Activated B cell treated with CpG ODN at 0.5 μM for 24 hours (primary cell): Measurements from ENCODE around the gene ANKRD63. TPM values are rescaled to one million over a fixed set of nuclear protein-coding genes. Genes with fewer than 3 reads are reported as not detected.

ENCODE experiments used
- ATAC-seq: fragments of 200-7000 bp; cut with Tn5 transposase; one replicate; pipeline ENCODE4 v1.10.0; 2021; ENCODE audit warnings: low read depth, mild to moderate bottlenecking, moderate library complexity
- CTCF ChIA-PET: fragments of 350-600 bp; sonication (Branson Sonifier 250); formaldehyde crosslinking; loops from one replicate; lab custom pipeline; 2021; ENCODE audit warnings: antibody characterized with exemption; lab: Charles Lee
- POLR2A ChIA-PET: fragments of 350-600 bp; sonication (Branson Sonifier 250); formaldehyde crosslinking; loops from one replicate; lab custom pipeline; 2021; ENCODE audit warnings: antibody characterized with exemption; lab: Charles Lee
- DNase-seq: peaks from one replicate; pipeline ENCODE4 v3.0.0; 2022
- H3K27ac Mint-ChIP-seq: one replicate; pipeline ENCODE4 v1.8.0; 2020; ENCODE audit warnings: mixed read lengths
- H3K27me3 Mint-ChIP-seq: one replicate; pipeline ENCODE4 v1.8.0; 2021; ENCODE audit warnings: mixed read lengths
- H3K36me3 Mint-ChIP-seq: one replicate; pipeline ENCODE4 v1.8.0; 2021; ENCODE audit warnings: low read depth, mixed read lengths
- H3K4me1 Mint-ChIP-seq: one replicate; pipeline ENCODE4 v1.8.0; 2021; ENCODE audit warnings: mixed read lengths
- H3K4me3 Mint-ChIP-seq: one replicate; pipeline ENCODE4 v1.8.0; 2020; ENCODE audit warnings: mild to moderate bottlenecking, mixed read lengths
- H3K9me3 Mint-ChIP-seq: one replicate; pipeline ENCODE4 v1.8.0; 2020; ENCODE audit warnings: mixed read lengths
- CTCF ChIP-seq: fragments of 200-600 bp; IDR thresholded peaks from one replicate; pipeline ENCODE4 v1.8.0; 2022; ENCODE audit warnings: antibody characterized with exemption, mild to moderate bottlenecking
- intact Hi-C: fragments of 100-400 bp; cut with micrococcal nuclease; formaldehyde crosslinking; loops from one replicate; pipeline ENCODE4 v1.15.1; 2024
- total RNA-seq: library from RNA; stranded (reverse); gene quantifications from 2 replicates; pipeline ENCODE4 v1.2.3, GENCODE V29; 2022

ANKRD63 gene
- total RNA-seq, 1 donor from 2014 or later = not detected

GRCh38 chr15:40306908-40307307 is 24.0 kb upstream of the ANKRD63 start:
- Mint-ChIP-seq H3K4me3 (peak overlapping the region; percentile 93), H3K9me3 (no peaks in the 10 kb centered on the region), H3K27me3 (no peaks in the 10 kb centered on the region), H3K4me1 (peaks cover 44% of the 10 kb centered on the region), H3K27ac (peak overlapping the region; percentile 96), H3K36me3 (peaks cover 25% of the 10 kb centered on the region)
- DNase-seq (no peak), ATAC-seq (no peak)
- ChIA-PET POLR2A (interaction anchor here (0.7 to 3.7 kb wide), 16 partner anchors 10 to 388 kb away, joined by 3 to 34 read pairs (median 8); partner anchors contain the start of genes ANKRD63, BMF, INAFM2 and SRP14), CTCF (interaction anchor here (1.0 to 20.0 kb wide), 7 partner anchors 13 to 88 kb away, joined by 3 to 310 read pairs (median 22); partner anchors contain the start of genes ANKRD63, CCDC9B and INAFM2)
- intact Hi-C loops = loop anchor here (1.0 kb wide), 1 partner anchor 31 kb away; no protein-coding TSS in a partner anchor
- TF ChIP-seq CTCF = no peak

- DNase-seq = no peak
- intact Hi-C loops = no loop called here
- CTCF ChIA-PET = interaction anchor here (1.6 to 20.0 kb wide), 6 partner anchors 14 to 34 kb away, joined by 5 to 310 read pairs (median 40); partner anchors contain the start of genes ANKRD63, CCDC9B and INAFM2
These were observed 23.5 kb upstream of the ANKRD63 start for GRCh38 chr15:40306371-40306770.

GRCh38 chr15:40305281-40305680 is 22.4 kb upstream of the ANKRD63 start:
- ATAC-seq (no peak), DNase-seq (no peak)
- CTCF ChIA-PET = interaction anchor here (9.4 to 20.0 kb wide), 2 partner anchors 27 to 35 kb away, joined by 124 to 310 read pairs; partner anchors contain the start of gene CCDC9B
- POLR2A ChIA-PET = interaction anchor here (1.1 kb wide), 1 partner anchor 32 kb away, joined by 6 read pairs; no protein-coding TSS in a partner anchor
- Mint-ChIP-seq H3K9me3 (peaks cover 3% of the 10 kb centered on the region), H3K27me3 (no peaks in the 10 kb centered on the region), H3K4me3 (no peak overlapping the region), H3K36me3 (peaks cover 40% of the 10 kb centered on the region), H3K27ac (no peak overlapping the region), H3K4me1 (peaks cover 43% of the 10 kb centered on the region)
- intact Hi-C loops = no loop called here
- no peak for TF ChIP-seq CTCF

More at GRCh38 chr15:40306371-40306770, 23.5 kb upstream of the ANKRD63 start:
- no peak for ATAC-seq
- Mint-ChIP-seq H3K4me3 (peak overlapping the region; percentile 93), H3K27ac (peak overlapping the region; percentile 96), H3K36me3 (peaks cover 30% of the 10 kb centered on the region), H3K4me1 (peaks cover 44% of the 10 kb centered on the region), H3K9me3 (no peaks in the 10 kb centered on the region), H3K27me3 (no peaks in the 10 kb centered on the region)
- no peak for TF ChIP-seq CTCF
- POLR2A ChIA-PET = interaction anchor here (1.6 to 3.7 kb wide), 8 partner anchors 11 to 388 kb away, joined by 3 to 34 read pairs (median 15); partner anchors contain the start of genes ANKRD63, INAFM2 and SRP14

GRCh38 chr15:40303576-40303975 is 20.7 kb upstream of the ANKRD63 start:
- Mint-ChIP-seq H3K9me3 (peaks cover 3% of the 10 kb centered on the region), H3K27me3 (no peaks in the 10 kb centered on the region), H3K4me3 (no peak overlapping the region), H3K4me1 (peaks cover 26% of the 10 kb centered on the region), H3K27ac (no peak overlapping the region), H3K36me3 (peaks cover 54% of the 10 kb centered on the region)
- CTCF ChIA-PET = interaction anchor here (0.8 to 2.5 kb wide), 3 partner anchors 24 to 86 kb away, joined by 4 to 10 read pairs (median 5); no protein-coding TSS in a partner anchor
- POLR2A ChIA-PET = interaction anchor here (0.6 to 1.2 kb wide), 2 partner anchors 52 to 65 kb away, joined by 3 to 6 read pairs; no protein-coding TSS in a partner anchor
- no peak for ATAC-seq
- intact Hi-C loops = no loop called here
- TF ChIP-seq CTCF = no peak
- DNase-seq = no peak

GRCh38 chr15:40302981-40303380 is 20.1 kb upstream of the ANKRD63 start:
- Mint-ChIP-seq H3K4me1 (peaks cover 24% of the 10 kb centered on the region), H3K36me3 (peaks cover 60% of the 10 kb centered on the region), H3K4me3 (no peak overlapping the region), H3K27me3 (no peaks in the 10 kb centered on the region), H3K9me3 (peaks cover 3% of the 10 kb centered on the region), H3K27ac (no peak overlapping the region)
- DNase-seq (no peak), ATAC-seq (no peak)
- intact Hi-C loops = no loop called here
- TF ChIP-seq CTCF = no peak
- POLR2A ChIA-PET = interaction anchor here (1.2 to 1.7 kb wide), 2 partner anchors 53 to 264 kb away, joined by 3 read pairs; partner anchors contain the start of gene SRP14
- CTCF ChIA-PET = interaction anchor here (0.9 to 2.5 kb wide), 2 partner anchors 23 to 35 kb away, joined by 4 to 10 read pairs; no protein-coding TSS in a partner anchor
